Skeletal muscle satellite cell (primary cell): ENCODE measurements around the gene MTO1.
"Not testable (repeated sequence)": the region's sequence is repeated elsewhere in the genome, so short reads cannot be mapped to it uniquely, and the experiment has no call there.

Source experiments
- H3K27me3 ChIP-seq: 2 replicates; pipeline ENCODE4 v1.7.0; 2013; ENCODE audit warnings: low read length; ENCODE audit not compliant: control insufficient read depth, insufficient read depth
- H3K36me3 ChIP-seq: 2 replicates; pipeline ENCODE4 v1.7.0; 2013; ENCODE audit warnings: mild to moderate bottlenecking, control low read depth, low read length; ENCODE audit not compliant: insufficient read depth
- H3K4me1 ChIP-seq: 2 replicates; pipeline ENCODE4 v1.7.0; 2013; ENCODE audit warnings: low read length; ENCODE audit not compliant: control insufficient read depth, insufficient read depth
- H3K4me2 ChIP-seq: 2 replicates; pipeline ENCODE4 v1.7.0; 2013; ENCODE audit warnings: mild to moderate bottlenecking, low read length
- H3K4me3 ChIP-seq: 2 replicates; pipeline ENCODE4 v1.7.0; 2013; ENCODE audit warnings: low read length
- H3K9ac ChIP-seq: 2 replicates; pipeline ENCODE4 v1.7.0; 2013; ENCODE audit warnings: mild to moderate bottlenecking, low read depth, low read length, moderate library complexity
- H3K9me3 ChIP-seq: replicated peaks from 2 replicates; pipeline ENCODE4 v1.7.0; 2013; ENCODE audit warnings: mild to moderate bottlenecking, control low read depth, low read length

MTO1 gene

DNA sequence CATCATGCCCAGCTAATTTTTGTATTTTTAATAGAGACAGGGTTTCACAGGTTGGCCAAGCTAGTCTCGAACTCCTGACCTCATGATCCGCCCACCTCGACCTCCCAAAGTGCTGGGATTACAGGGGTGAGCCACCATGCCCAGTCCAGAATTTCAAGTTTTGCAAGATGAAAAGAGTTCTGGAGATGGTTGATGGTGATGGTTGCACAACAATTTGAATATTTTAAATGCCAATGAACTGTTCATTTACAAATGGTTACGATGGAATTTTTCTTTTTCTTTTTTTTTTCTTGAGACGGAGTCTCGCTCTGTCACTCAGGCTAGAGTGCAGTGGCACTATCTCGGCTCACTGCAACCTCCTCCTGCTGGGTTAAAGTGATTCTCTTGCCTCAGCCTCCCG is 44.2 kb downstream of the MTO1 start:
- not testable (repeated sequence) for H3K4me1 ChIP-seq, H3K4me2 ChIP-seq, H3K27me3 ChIP-seq, H3K9ac ChIP-seq, H3K4me3 ChIP-seq, H3K9me3 ChIP-seq
- H3K36me3 ChIP-seq: peaks cover 25% of the 10 kb centered on the region

DNA sequence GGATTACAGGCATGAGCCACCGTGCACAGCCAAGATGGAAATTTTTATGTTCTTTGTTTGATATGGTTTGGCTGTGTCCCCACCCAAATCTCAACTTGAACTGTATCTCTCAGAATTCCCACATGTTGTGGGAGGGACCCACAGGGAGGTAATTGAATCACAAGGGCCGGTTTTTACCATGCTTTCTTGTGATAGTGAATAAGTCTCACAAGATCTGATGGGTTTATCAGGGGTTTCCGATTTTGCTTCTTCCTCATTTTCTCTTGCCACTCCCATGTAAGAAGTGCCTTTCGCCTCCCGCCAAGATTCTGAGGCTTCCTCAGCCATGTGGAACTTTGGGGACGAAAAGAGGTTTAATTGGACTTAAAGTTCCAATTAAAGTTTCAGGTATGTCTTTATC is 44.7 kb downstream of the MTO1 start:
- Histone ChIP-seq H3K9me3 (no peaks in the 10 kb centered on the region), H3K4me2 (no peak overlapping the region), H3K36me3 (peaks cover 20% of the 10 kb centered on the region), H3K27me3 (no peaks in the 10 kb centered on the region), H3K4me1 (no peaks in the 10 kb centered on the region), H3K4me3 (no peak overlapping the region), H3K9ac (no peak overlapping the region)

DNA sequence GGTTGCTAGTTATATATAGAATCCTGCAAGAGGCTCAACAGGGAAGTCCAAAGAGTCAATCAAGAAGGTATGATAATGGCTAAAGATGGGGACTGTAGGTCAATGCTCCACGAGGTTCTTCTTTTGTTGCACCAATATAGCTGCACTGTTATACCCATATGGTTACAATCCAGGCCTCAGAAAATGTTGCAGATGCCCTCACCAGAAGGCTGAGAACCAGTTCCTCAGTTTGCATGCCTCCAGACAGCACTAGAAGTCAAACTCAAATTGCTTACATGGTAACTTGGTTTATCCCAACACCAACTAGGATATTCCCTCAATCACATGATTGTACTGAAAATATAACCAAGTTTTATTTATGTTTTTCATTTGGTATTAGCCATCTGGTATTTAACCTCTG is 47.2 kb downstream of the MTO1 start:
- Histone ChIP-seq H3K4me3 (no peak overlapping the region), H3K9ac (no peak overlapping the region), H3K27me3 (no peaks in the 10 kb centered on the region), H3K4me1 (no peaks in the 10 kb centered on the region), H3K4me2 (no peak overlapping the region), H3K9me3 (no peaks in the 10 kb centered on the region), H3K36me3 (peaks cover 6% of the 10 kb centered on the region)

DNA sequence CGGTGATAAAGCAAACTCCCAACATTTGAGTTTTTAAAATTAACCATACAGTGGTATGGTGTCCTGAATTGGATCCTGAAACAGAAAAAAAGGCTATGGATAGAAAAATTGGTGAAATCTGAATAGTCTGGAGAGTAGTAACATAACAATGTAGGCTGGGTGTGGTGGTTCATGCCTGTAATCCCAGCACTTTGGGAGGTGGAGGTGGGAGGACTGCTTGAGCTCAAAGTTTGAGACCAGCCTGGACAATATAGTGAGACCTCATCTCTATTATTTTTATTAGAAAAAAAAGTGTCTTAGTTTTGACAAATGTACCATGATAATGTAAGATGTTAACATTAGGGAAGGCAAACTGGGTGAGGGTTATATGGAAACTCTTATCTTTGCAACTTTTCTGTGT is 48.3 kb downstream of the MTO1 start:
- no peaks in the 10 kb centered on the region for H3K4me1 ChIP-seq

DNA sequence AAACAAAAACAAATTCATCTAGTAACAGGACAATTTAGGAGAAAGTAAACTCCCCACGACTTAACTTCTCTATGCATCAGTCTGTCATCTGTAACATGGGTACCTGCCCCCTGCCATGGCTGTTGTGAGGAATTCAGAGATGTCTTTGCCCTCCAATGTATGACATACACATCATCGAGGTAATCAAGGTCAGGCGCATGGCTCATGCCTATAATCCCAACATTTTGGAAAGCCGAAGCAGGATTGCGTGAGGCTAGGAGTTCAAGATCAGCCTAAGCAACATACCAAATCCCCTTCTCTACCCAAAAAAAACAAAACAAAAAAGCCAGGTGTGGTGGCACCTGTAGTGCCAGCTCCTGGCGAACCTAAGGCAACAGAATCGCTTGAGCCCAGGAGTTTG is 50.3 kb downstream of the MTO1 start:
- no peaks in the 10 kb centered on the region for H3K9me3 ChIP-seq
- H3K4me2 ChIP-seq: no peak overlapping the region
- H3K36me3 ChIP-seq: peaks cover 23% of the 10 kb centered on the region
- peaks cover 5% of the 10 kb centered on the region for H3K4me1 ChIP-seq
- no peaks in the 10 kb centered on the region for H3K27me3 ChIP-seq
- no peak overlapping the region for H3K4me3 ChIP-seq
- H3K9ac ChIP-seq: no peak overlapping the region

More for the DNA sequence above, 48.3 kb downstream of the MTO1 start:
- H3K9ac ChIP-seq: no peak overlapping the region
- H3K4me3 ChIP-seq: no peak overlapping the region
- H3K9me3 ChIP-seq: no peaks in the 10 kb centered on the region
- no peaks in the 10 kb centered on the region for H3K27me3 ChIP-seq
- peaks cover 3% of the 10 kb centered on the region for H3K36me3 ChIP-seq
- no peak overlapping the region for H3K4me2 ChIP-seq

DNA sequence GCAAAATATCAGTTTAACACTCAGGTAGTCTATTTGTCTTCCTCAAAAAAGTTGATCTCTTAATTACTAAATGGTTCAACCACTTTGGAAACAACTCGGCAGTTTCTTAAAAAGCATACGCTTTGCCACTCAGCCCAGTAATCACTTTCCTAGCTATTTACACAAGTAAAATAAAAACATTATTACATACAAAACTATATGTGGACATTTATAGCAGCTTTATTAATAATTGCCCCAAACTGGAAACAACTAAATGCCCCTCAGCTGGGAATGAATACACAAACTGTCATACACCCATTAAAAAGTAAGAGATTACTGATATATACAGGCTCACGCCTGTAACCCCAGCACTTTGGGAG is 51.9 kb downstream of the MTO1 start:
- H3K4me3 ChIP-seq: no peak overlapping the region
- H3K9ac ChIP-seq: no peak overlapping the region
- H3K27me3 ChIP-seq: no peaks in the 10 kb centered on the region
- peaks cover 10% of the 10 kb centered on the region for H3K4me1 ChIP-seq
- peaks cover 37% of the 10 kb centered on the region for H3K36me3 ChIP-seq
- H3K4me2 ChIP-seq: no peak overlapping the region
- H3K9me3 ChIP-seq: no peaks in the 10 kb centered on the region

DNA sequence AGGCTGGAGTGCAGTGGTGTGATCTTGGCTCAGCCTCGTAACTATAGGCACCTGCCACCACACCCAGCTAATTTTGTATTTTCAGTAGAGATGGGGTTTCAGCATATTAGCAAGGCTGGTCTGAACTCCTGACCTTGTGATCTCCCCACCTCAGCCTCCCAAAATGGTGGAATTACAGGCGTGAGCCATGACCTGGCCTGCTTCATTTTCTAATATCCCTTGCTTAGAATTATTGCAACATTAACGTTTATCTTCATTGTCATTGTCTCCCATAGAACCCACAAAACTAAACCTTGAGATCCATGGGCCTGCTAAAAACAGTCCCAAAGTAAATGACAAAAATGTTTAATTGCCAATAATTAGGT is 53.2 kb downstream of the MTO1 start:
- Histone ChIP-seq H3K9me3 (no peaks in the 10 kb centered on the region), H3K36me3 (peaks cover 49% of the 10 kb centered on the region), H3K9ac (no peak overlapping the region), H3K4me1 (peaks cover 10% of the 10 kb centered on the region), H3K27me3 (no peaks in the 10 kb centered on the region), H3K4me3 (no peak overlapping the region), H3K4me2 (no peak overlapping the region)

DNA sequence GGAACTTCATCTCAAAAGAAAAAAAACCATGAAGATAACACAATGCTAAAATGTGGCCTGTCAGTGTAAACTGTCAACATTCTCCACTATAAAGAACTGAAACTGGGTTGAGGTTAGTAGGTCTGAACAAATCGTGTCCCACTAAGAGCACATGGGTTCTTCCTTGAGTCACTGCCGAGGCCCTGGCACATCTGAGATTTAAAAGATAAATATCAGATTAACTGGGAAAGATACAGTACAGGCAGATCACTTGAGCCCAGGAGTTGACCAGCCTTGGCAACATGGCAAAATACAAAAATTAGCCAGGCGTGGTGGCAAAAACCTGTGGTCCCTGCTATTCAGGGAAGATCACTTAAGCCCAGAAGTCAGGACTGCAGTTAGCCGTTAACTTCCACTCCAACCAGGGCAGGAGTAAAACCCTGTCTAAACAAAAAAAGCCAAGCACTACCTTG is 53.7 kb downstream of the MTO1 start:
- Histone ChIP-seq H3K9ac (peak overlapping the region; percentile 22), H3K36me3 (peaks cover 54% of the 10 kb centered on the region), H3K4me1 (peaks cover 10% of the 10 kb centered on the region)

DNA sequence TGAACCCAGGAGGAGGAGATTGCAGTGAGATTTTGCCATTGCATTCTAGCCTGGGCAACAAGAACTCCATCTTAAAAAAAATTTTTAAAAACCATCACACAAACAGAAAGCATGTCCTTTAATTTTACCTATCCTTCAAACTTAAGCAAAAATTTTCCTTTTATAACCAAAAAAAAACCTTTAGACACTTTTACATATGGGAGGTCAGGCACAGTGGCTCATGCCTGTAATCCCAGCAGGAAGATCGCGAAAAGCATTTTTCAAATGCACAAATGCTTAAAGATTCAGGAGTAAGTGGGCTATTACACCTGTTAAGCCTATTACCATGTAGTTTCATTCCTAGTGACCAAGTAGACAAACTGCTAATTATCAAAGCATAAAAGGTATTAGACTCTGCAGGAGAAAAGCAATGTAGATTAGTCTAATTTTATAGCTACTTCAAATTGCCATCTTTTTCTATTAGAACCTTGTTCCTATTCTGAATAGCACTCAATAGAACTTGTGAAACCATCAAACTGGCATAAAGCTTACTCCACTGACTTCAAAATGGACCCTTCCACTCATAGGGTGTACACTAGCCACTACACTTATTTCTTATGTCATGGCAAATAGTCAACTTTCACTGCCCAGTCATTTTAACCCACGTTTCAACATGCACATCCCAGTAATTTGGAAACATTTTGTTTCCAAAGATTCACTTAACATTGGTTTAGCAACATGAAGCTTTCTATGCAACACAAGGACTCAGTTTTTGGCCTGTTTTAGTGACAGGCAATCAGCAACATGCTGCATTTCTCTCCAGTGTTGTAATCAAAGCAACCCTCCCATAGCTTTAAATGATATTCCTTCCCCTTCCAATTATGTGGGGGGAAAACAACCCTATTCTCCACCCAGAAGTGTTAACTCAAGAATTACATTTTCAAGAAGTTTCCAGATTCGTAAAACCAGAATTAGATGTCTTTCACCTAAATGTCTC is 55.3 kb downstream of the MTO1 start:
- Histone ChIP-seq H3K4me2 (peak overlapping the region; percentile 81), H3K36me3 (peaks cover 59% of the 10 kb centered on the region), H3K9me3 (no peaks in the 10 kb centered on the region), H3K27me3 (no peaks in the 10 kb centered on the region), H3K4me1 (peaks cover 11% of the 10 kb centered on the region), H3K4me3 (peak overlapping the region; percentile 59), H3K9ac (peak overlapping the region; percentile 79)

More for the DNA sequence above, 53.7 kb downstream of the MTO1 start:
- no peaks in the 10 kb centered on the region for H3K9me3 ChIP-seq
- H3K4me2 ChIP-seq: no peak overlapping the region
- no peak overlapping the region for H3K4me3 ChIP-seq
- no peaks in the 10 kb centered on the region for H3K27me3 ChIP-seq

DNA sequence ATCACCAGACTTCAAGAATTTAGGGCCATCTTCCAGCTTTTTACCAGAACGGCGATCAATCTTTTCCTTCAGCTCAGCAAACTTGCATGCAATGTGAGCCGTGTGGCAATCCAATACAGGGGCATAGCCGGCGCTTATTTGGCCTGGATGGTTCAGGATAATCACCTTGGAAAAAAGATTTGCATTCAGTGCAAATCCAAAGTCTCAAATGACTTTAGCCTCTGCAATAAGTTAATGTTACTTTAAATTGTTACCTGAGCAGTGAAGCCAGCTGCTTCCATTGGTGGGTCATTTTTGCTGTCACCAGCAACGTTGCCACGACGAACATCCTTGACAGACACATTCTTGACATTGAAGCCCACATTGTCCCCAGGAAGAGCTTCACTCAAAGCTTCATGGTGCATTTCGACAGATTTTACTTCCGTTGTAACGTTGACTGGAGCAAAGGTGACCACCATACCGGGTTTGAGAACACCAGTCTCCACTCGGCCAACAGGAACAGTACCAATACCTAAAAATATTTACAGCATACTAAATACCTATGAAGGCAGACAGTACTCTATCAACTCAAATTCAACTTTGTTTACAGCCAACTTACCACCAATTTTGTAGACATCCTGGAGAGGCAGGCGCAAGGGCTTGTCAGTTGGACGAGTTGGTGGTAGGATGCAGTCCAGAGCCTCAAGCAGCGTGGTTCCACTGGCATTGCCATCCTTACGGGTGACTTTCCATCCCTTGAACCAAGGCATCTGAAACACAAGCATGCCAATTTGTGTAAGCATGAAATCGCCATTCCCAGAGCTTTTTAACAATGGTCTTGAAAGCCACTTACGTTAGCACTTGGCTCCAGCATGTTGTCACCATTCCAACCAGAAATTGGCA is 56.8 kb downstream of the MTO1 start:
- H3K36me3 ChIP-seq: peaks cover 59% of the 10 kb centered on the region
- H3K4me2 ChIP-seq: peak overlapping the region; percentile 88
- peaks cover 26% of the 10 kb centered on the region for H3K4me1 ChIP-seq
- peak overlapping the region; percentile 92 for H3K4me3 ChIP-seq
- H3K9ac ChIP-seq: peak overlapping the region; percentile 99
- H3K27me3 ChIP-seq, H3K9me3 ChIP-seq: not testable (repeated sequence)

DNA sequence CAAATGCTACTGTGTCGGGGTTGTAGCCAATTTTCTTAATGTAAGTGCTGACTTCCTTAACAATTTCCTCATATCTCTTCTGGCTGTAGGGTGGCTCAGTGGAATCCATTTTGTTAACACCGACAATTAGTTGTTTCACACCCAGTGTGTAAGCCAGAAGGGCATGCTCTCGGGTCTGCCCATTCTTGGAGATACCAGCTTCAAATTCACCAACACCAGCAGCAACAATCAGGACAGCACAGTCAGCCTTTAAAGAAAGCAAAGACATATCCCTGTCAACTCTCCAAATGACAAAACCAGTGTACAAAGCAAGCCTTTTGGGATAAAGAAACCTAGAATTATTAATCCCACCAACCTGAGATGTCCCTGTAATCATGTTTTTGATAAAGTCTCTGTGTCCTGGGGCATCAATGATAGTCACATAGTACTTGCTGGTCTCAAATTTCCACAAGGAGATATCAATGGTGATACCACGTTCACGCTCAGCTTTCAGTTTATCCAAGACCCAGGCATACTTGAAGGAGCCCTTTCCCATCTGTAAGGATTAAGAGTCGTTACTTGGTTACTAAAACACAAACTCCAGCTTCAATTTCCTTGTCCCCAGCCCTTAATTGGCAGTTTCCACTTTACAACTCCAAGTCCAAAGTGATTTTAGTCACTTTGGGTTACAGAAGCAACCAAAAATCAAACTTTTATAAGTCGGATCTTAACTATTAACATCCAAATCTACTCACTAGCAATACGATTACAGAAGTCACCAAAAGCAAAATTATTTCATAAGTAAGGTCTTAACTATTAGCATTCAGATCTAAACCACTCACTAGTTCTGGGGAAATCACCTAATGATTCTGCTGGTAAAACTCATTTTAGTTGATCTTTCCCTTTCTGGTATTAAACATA is 57.7 kb downstream of the MTO1 start:
- Histone ChIP-seq H3K36me3 (peaks cover 59% of the 10 kb centered on the region), H3K4me1 (peaks cover 35% of the 10 kb centered on the region), H3K4me3 (peak overlapping the region; percentile 92), H3K9ac (peak overlapping the region; percentile 99), H3K4me2 (peak overlapping the region; percentile 88)
- not testable (repeated sequence) for H3K27me3 ChIP-seq, H3K9me3 ChIP-seq
